ENCODE data around the gene PLXNC1. TPM values are rescaled to one million over a fixed set of nuclear protein-coding genes. Genes with fewer than 3 reads are reported as not detected.

Gene PLXNC1
- total and polyA plus RNA-seq, 5 experiments from 2014 or later = 2.9 to 9.4 (median 4.1) TPM

DNA sequence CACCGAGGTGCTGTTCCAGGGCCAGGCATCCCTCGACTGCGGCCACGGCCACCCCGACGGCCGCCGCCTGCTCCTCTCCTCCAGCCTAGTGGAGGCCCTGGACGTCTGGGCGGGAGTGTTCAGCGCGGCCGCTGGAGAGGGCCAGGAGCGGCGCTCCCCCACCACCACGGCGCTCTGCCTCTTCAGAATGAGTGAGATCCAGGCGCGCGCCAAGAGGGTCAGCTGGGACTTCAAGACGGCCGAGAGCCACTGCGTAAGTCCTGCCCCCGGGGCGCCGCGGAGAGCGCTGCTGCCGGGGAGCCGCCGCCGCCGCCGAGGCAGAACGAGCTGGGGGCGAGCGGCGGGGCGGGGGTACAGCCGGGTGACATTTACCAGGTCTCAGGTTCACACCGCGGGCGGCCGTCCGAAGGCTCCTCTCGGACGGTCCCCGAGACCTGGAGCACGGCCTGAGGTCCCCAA, 1.4 kb downstream of the PLXNC1 start:
- Mint-ChIP-seq H3K9me3 (no peaks in the 10 kb centered on the region), H3K36me3 (no peaks in the 10 kb centered on the region), H3K27ac (peak overlapping the region in 2 of 10 donors; percentile 56 to 87), H3K4me3 (peak overlapping the region; percentile 82 to 97 (median 93)), H3K4me1 (peaks cover 17 to 49% (median 32%) of the 10 kb centered on the region in 4 donors), H3K27me3 (no peaks in the 10 kb centered on the region)
- ATAC-seq = no peak
- DNase-seq = peak in 1 of 10 donors; percentile 15
- POLR2A ChIA-PET = interaction anchor here (0.7 to 3.3 kb wide), 5 partner anchors 24 to 113 kb away, joined by 3 to 32 read pairs (median 6); no protein-coding TSS in a partner anchor

- peak; percentile 12 to 72 (median 30) for DNase-seq
- POLR2A ChIA-PET = interaction anchor here (0.7 to 3.3 kb wide), 4 partner anchors 26 to 112 kb away, joined by 3 to 32 read pairs (median 8); no protein-coding TSS in a partner anchor
- Mint-ChIP-seq H3K27me3 (no peaks in the 10 kb centered on the region), H3K4me3 (peak overlapping the region; percentile 82 to 97 (median 93)), H3K27ac (peak overlapping the region in 7 of 10 donors; percentile 11 to 87 (median 56)), H3K4me1 (peaks cover 17 to 49% (median 33%) of the 10 kb centered on the region in 4 donors), H3K36me3 (no peaks in the 10 kb centered on the region), H3K9me3 (no peaks in the 10 kb centered on the region)
- peak; percentile 12 to 24 for ATAC-seq
Observed at GRCh38 chr12:94150240-94151121, 2.1 kb downstream of the PLXNC1 start.

DNA sequence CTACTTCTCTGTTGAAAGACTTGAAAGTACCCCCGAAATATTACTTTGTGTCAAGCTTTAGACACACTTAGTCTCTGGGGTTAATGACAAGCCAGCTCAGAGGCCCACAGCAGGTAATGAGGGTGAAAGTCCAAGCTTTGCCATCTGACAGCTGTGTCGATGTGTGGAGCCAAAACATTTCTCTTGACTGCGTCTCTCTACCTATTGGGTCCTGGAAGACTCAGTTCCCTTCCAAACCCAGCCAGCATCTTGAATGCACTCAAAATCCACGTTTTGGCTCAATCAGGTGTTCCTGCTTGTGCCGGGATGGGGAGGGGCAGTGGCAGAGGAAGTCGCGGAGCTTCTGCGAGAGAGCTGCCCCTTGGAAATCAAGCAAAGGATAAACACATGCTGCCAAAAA, 3.2 kb downstream of the PLXNC1 start:
- H3K27me3 Mint-ChIP-seq = no peaks in the 10 kb centered on the region
- peaks cover 17 to 41% (median 32%) of the 10 kb centered on the region in 4 donors for H3K4me1 Mint-ChIP-seq
- POLR2A ChIA-PET = no interaction called here
- peak overlapping the region; percentile 5 to 96 (median 89) for H3K4me3 Mint-ChIP-seq
- DNase-seq (no peak), ATAC-seq (no peak)
- no peaks in the 10 kb centered on the region for H3K36me3 Mint-ChIP-seq
- no peak overlapping the region for H3K27ac Mint-ChIP-seq
- H3K9me3 Mint-ChIP-seq = no peaks in the 10 kb centered on the region

DNA sequence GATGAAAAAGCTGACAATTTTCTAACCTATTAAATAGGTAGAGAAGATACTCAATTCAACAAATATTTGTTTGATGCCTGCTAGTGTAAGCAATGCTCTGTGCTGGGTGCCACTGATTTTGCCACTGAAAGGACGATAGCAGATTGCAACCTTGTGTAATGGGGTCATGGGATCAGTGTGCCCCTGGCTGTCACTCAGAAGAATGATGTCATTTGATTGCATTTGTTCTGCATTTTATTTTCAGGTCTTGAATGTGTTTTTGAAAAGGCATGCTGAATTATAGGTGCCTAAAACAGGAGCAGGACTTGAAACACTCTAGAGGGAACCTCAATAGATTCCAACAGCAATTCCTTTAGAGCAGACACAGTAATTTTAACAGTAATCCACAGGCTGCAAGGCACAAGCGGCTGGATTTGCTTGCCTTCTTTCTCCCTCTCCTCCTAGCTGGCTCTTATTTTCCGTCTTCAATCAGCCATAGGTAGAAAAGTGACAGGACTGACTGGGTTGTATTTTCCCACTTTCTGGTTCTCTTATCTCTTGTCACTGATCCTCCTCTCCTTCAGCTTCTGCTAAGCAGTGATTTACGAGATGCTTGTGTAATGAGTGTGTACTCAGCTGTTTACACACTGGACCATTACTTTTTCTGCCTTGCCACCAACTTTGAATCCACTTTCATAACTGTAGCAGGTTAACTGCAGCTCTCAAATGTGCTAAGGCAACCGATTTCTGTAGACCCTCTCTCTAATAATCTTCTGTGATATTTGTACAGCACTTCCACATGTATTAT, 4.1 kb downstream of the PLXNC1 start:
- ATAC-seq = no peak
- peak overlapping the region in 5 of 10 donors; percentile 11 to 74 (median 45) for H3K4me3 Mint-ChIP-seq
- H3K36me3 Mint-ChIP-seq = no peaks in the 10 kb centered on the region
- peak overlapping the region in 5 of 10 donors; percentile 14 to 56 (median 45) for H3K27ac Mint-ChIP-seq
- H3K4me1 Mint-ChIP-seq = peaks cover 18 to 46% (median 37%) of the 10 kb centered on the region in 4 donors
- POLR2A ChIA-PET = no interaction called here
- H3K9me3 Mint-ChIP-seq = no peaks in the 10 kb centered on the region
- DNase-seq = no peak
- no peaks in the 10 kb centered on the region for H3K27me3 Mint-ChIP-seq

DNA sequence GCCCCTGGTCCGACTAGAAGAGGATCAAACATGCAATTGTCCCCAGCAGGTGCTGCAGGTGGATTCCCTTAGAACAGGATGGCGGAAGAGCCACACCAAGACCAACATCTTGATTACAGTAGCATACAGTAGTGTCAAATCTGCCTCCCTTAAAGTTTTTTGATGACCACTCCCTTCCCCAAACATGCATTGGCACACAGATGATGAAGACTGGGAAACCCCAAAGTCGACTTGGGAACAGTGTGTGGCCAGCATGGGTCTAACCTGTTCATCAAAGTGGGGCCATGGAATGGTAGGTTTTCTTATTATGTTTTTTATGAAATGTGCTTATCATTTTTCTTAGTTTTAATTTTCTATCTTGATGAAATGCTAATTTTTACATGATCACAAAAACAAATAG, 8.8 kb downstream of the PLXNC1 start:
- ATAC-seq = no peak
- Mint-ChIP-seq H3K27ac (no peak overlapping the region), H3K4me3 (no peak overlapping the region), H3K27me3 (peaks cover 0 to 3% (median 0%) of the 10 kb centered on the region in 5 donors), H3K4me1 (peaks cover 17 to 36% (median 28%) of the 10 kb centered on the region in 4 donors), H3K36me3 (peaks cover 0 to 2% (median 0%) of the 10 kb centered on the region in 3 donors), H3K9me3 (no peaks in the 10 kb centered on the region)
- POLR2A ChIA-PET = no interaction called here
- no peak for DNase-seq

GRCh38 chr12:94157981-94158411, 9.6 kb downstream of the PLXNC1 start:
- POLR2A ChIA-PET = no interaction called here
- Mint-ChIP-seq H3K9me3 (no peaks in the 10 kb centered on the region), H3K36me3 (peaks cover 0 to 5% (median 0%) of the 10 kb centered on the region in 3 donors), H3K4me1 (peaks cover 14 to 29% (median 24%) of the 10 kb centered on the region in 4 donors), H3K4me3 (peak overlapping the region in 4 of 10 donors; percentile 8 to 27 (median 20)), H3K27me3 (peaks cover 0 to 10% (median 0%) of the 10 kb centered on the region in 5 donors), H3K27ac (peak overlapping the region in 3 of 10 donors; percentile 7 to 71 (median 37))
- ATAC-seq (no peak), DNase-seq (no peak)

DNA sequence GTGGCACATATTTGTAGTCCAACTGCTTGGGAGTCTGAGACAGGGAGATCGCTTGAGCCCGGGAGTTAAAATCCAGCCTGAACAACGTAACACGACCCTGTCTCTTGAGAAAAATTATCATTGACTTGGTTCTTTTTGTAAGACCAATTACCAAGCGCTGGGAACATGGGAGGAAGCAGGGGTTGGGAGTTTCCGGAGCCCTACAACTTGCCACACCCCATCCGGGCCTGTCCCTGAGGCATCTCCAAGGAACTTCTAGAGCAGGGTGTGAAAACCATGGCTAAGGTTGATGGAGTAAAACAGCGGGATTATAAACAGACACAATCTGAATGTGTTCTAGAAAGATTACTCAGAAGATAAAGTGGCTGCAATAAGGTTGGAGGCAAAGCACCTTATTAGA, 10.3 kb downstream of the PLXNC1 start:
- POLR2A ChIA-PET = no interaction called here

DNA sequence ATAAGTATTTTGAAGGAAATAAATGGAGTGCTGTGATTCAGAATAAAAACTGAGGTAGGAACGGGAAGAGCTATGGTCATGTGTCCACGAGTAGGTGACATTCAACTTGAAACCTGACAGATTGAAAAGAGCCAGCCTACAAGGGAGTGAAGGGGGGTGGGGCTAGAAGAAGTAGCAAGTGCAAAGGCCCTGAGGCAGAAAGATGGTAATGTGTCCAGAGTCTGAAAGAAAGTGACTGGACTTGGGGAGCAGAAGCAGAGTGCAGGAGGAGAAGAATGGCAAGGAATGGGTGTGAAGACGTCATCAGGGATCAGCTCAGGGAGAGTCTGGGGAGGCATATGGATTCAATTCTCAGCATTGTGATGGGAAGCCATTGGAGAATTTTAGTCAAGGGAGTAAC, 13.7 kb downstream of the PLXNC1 start:
- POLR2A ChIA-PET = no interaction called here

More for the DNA sequence above, 10.3 kb downstream of the PLXNC1 start:
- peaks cover 0 to 5% (median 0%) of the 10 kb centered on the region in 3 donors for H3K36me3 Mint-ChIP-seq
- ATAC-seq (no peak), DNase-seq (no peak)
- peaks cover 0 to 10% (median 0%) of the 10 kb centered on the region in 5 donors for H3K27me3 Mint-ChIP-seq
- no peaks in the 10 kb centered on the region for H3K9me3 Mint-ChIP-seq
- peaks cover 12 to 23% (median 21%) of the 10 kb centered on the region in 4 donors for H3K4me1 Mint-ChIP-seq
- no peak overlapping the region for H3K27ac Mint-ChIP-seq
- no peak overlapping the region for H3K4me3 Mint-ChIP-seq

GRCh38 chr12:94163850-94164249, 15.5 kb downstream of the PLXNC1 start:
- Mint-ChIP-seq H3K27ac (peak overlapping the region in 1 of 10 donors; percentile 24), H3K36me3 (peaks cover 0 to 5% (median 0%) of the 10 kb centered on the region in 3 donors), H3K9me3 (no peaks in the 10 kb centered on the region), H3K27me3 (peaks cover 0 to 10% (median 0%) of the 10 kb centered on the region in 5 donors), H3K4me3 (no peak overlapping the region), H3K4me1 (peaks cover 12 to 33% (median 17%) of the 10 kb centered on the region in 4 donors)
- DNase-seq = no peak
- ATAC-seq = no peak
- POLR2A ChIA-PET = no interaction called here

More for the DNA sequence above, 13.7 kb downstream of the PLXNC1 start:
- ATAC-seq = no peak
- Mint-ChIP-seq H3K4me3 (no peak overlapping the region), H3K36me3 (peaks cover 0 to 5% (median 0%) of the 10 kb centered on the region in 3 donors), H3K9me3 (no peaks in the 10 kb centered on the region), H3K27me3 (peaks cover 0 to 10% (median 0%) of the 10 kb centered on the region in 5 donors), H3K4me1 (peaks cover 12 to 29% (median 18%) of the 10 kb centered on the region in 4 donors), H3K27ac (no peak overlapping the region)
- no peak for DNase-seq

DNA sequence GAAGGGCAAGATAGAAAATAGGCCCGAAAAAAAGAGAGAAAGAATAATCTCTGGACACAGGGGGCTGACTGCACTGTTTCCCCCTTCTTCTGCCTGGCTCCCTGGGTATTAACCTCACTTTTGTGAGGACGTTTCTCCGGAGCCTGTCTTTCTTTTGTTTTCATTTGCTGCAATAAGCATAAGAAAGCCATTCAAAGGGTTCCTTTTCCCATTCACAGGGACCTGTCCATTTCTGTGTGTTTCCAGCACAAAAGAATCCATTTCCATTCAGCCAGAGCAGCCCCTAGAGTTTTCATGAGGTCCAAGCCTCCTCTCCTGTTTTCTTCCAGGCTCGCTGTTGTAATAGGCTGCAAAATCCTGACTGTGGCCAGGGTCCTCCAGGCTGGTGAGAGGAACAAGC, 16.8 kb downstream of the PLXNC1 start:
- Mint-ChIP-seq H3K9me3 (no peaks in the 10 kb centered on the region), H3K27ac (peak overlapping the region in 1 of 10 donors; percentile 8)

GRCh38 chr12:94165670-94166364, 17.4 kb downstream of the PLXNC1 start:
- H3K4me3 Mint-ChIP-seq = no peak overlapping the region
- POLR2A ChIA-PET = no interaction called here
- DNase-seq = no peak
- H3K27me3 Mint-ChIP-seq = peaks cover 0 to 10% (median 0%) of the 10 kb centered on the region in 5 donors
- H3K27ac Mint-ChIP-seq = no peak overlapping the region
- peaks cover 29 to 40% (median 33%) of the 10 kb centered on the region in 4 donors for H3K4me1 Mint-ChIP-seq
- no peak for ATAC-seq
- H3K9me3 Mint-ChIP-seq = no peaks in the 10 kb centered on the region
- H3K36me3 Mint-ChIP-seq = peaks cover 0 to 5% (median 0%) of the 10 kb centered on the region in 3 donors

More for the DNA sequence above, 16.8 kb downstream of the PLXNC1 start:
- Mint-ChIP-seq H3K4me1 (peaks cover 24 to 34% (median 29%) of the 10 kb centered on the region in 4 donors), H3K4me3 (no peak overlapping the region), H3K27me3 (peaks cover 0 to 10% (median 0%) of the 10 kb centered on the region in 5 donors), H3K36me3 (peaks cover 0 to 5% (median 0%) of the 10 kb centered on the region in 3 donors)
- POLR2A ChIA-PET = no interaction called here
- ATAC-seq = no peak
- DNase-seq = no peak
